ENCODE data around the gene SLC51B. TPM values are rescaled to one million over a fixed set of nuclear protein-coding genes. Genes with fewer than 3 reads are reported as not detected.
A peak's percentile ranks its signal among the peaks of the same experiment; 100 is the strongest.

The SLC51B gene
- total and polyA plus RNA-seq, 8 donors: 0.39 to 19.3 (median 14.1) TPM

DNA sequence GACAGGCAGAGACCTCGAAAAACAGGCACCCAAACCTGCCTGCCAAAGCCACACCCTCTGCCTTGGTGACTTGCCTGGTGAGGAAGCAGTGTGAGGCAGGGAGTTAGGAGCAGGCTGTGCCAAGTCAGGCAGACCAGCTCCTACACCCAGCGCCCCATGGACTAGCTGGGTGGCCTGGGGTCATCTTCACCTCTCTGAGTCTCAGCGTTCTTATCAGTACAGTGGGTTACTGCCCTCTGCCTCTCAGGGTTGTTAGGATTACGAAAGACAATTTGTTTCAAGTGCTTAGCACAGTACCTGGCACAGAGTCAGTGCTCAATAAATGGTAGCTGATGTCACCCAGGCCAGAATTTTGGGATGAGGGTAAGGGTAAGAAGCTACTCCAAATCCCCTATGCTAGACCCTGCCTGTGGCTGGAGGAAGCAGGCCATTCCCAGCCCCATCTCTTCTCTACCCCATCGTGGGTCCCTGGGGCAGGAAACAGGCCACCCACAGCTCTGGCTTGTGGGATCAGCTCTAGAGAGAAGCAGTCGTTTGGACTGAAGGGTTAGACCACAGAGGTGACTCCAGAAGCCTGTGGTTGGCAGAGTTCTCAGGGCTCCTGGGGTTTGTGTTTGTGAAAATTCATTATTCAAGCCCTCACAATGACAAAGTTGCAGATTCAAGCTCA, 10.1 kb downstream of the SLC51B start:
- intact Hi-C loops (cut with DNase I): no loop called here
- Histone ChIP-seq H3K4me1 (peaks cover 0 to 16% of the 10 kb centered on the region in 2 donors), H3K27ac (no peak overlapping the region), H3K9me3 (no peaks in the 10 kb centered on the region), H3K36me3 (no peaks in the 10 kb centered on the region), H3K27me3 (no peaks in the 10 kb centered on the region), H3K4me3 (no peak overlapping the region)
- TF ChIP-seq, protein P1, sequence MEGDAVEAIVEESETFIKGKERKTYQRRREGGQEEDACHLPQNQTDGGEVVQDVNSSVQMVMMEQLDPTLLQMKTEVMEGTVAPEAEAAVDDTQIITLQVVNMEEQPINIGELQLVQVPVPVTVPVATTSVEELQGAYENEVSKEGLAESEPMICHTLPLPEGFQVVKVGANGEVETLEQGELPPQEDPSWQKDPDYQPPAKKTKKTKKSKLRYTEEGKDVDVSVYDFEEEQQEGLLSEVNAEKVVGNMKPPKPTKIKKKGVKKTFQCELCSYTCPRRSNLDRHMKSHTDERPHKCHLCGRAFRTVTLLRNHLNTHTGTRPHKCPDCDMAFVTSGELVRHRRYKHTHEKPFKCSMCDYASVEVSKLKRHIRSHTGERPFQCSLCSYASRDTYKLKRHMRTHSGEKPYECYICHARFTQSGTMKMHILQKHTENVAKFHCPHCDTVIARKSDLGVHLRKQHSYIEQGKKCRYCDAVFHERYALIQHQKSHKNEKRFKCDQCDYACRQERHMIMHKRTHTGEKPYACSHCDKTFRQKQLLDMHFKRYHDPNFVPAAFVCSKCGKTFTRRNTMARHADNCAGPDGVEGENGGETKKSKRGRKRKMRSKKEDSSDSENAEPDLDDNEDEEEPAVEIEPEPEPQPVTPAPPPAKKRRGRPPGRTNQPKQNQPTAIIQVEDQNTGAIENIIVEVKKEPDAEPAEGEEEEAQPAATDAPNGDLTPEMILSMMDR (IDR thresholded peaks at IDR 0.05): no peak
- ATAC-seq: peak; percentile 54
- DNase-seq: no peak

DNA sequence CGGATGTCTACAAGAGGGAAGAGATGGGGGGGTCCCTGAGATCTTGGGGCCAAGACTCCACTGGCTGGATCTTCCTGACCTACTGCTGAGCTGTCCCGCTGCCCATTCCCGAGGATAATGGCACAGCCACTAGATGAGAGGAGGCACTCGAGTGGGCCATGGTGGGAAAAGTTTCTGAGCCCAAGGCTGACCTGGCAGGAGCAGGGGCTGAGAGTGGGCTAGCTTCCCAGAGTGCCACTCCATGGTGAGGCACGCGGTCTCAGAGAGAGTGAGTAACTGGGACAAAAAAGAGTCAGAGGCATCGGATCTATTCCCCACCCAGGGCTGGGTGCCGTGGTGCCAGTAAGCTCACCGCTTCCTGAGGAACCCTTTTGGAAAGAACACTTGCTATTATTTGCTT, 10.9 kb downstream of the SLC51B start:
- no peak for DNase-seq
- Histone ChIP-seq H3K4me3 (no peak overlapping the region), H3K27ac (no peak overlapping the region), H3K4me1 (peaks cover 0 to 12% of the 10 kb centered on the region in 2 donors), H3K36me3 (no peaks in the 10 kb centered on the region), H3K9me3 (no peaks in the 10 kb centered on the region), H3K27me3 (no peaks in the 10 kb centered on the region)
- no peak for ATAC-seq
- TF ChIP-seq, protein P1 (IDR thresholded peaks at IDR 0.05): no peak
- intact Hi-C loops (cut with DNase I): no loop called here

DNA sequence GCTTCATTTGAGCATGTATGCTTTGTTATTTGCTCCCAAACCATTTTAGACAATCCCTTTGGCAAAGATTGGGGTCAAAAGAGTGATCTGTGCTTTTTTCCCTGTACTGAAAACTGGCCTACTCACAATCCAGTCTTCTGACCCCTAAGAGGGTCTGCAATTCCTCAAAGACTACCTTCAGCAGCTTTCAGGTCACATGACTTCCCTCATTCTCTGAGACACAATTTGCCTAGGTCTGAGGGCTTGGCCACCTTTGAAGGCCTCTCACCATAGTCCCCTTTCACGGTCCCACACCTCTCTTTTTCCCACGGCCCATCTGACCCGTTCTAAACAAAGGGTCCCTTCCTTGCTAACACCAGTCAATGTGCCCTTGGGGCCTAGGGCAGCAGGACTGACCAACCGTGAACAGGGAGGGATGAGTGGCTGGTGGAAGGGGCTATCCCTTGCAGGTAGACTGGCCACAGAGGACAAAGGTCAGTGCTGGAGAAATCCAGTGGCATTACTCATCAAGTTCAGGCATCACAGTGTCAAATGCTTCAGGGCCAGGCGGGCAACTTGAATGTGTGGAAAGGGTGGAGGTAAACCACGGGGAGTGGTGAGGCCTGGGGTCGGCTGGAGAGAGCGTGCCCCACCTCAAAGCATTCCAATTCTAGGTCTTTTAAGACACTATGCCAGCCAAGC, 11.8 kb downstream of the SLC51B start:
- H3K27me3 ChIP-seq: no peaks in the 10 kb centered on the region
- H3K9me3 ChIP-seq: no peaks in the 10 kb centered on the region
- no peaks in the 10 kb centered on the region for H3K36me3 ChIP-seq
- H3K4me3 ChIP-seq: no peak overlapping the region
- TF ChIP-seq, protein P1 (IDR thresholded peaks at IDR 0.05): no peak
- intact Hi-C loops (cut with DNase I): no loop called here
- H3K4me1 ChIP-seq: peaks cover 0 to 12% of the 10 kb centered on the region in 2 donors
- no peak overlapping the region for H3K27ac ChIP-seq
- ATAC-seq: no peak
- DNase-seq: no peak

- ATAC-seq (no peak), DNase-seq (no peak)
- Histone ChIP-seq H3K27me3 (no peaks in the 10 kb centered on the region), H3K4me1 (peaks cover 0 to 12% of the 10 kb centered on the region in 2 donors), H3K27ac (no peak overlapping the region), H3K9me3 (no peaks in the 10 kb centered on the region), H3K4me3 (no peak overlapping the region), H3K36me3 (no peaks in the 10 kb centered on the region)
- TF ChIP-seq, protein P1 (IDR thresholded peaks at IDR 0.05): no peak
- intact Hi-C loops (cut with DNase I): no loop called here
Measured at GRCh38 chr15:65057549-65057940, 12.4 kb downstream of the SLC51B start.

Measured in left lung (tissue), 10 donors.